HG02973 (cell line): ENCODE data around the gene CRYGN.

Experiments
- ATAC-seq: cut with Tn5 transposase; IDR thresholded peaks from one replicate; pipeline ENCODE4 v1.9.1; 2021; ENCODE audit warnings: moderate library complexity; ENCODE audit not compliant: unreplicated experiment

CRYGN gene

DNA sequence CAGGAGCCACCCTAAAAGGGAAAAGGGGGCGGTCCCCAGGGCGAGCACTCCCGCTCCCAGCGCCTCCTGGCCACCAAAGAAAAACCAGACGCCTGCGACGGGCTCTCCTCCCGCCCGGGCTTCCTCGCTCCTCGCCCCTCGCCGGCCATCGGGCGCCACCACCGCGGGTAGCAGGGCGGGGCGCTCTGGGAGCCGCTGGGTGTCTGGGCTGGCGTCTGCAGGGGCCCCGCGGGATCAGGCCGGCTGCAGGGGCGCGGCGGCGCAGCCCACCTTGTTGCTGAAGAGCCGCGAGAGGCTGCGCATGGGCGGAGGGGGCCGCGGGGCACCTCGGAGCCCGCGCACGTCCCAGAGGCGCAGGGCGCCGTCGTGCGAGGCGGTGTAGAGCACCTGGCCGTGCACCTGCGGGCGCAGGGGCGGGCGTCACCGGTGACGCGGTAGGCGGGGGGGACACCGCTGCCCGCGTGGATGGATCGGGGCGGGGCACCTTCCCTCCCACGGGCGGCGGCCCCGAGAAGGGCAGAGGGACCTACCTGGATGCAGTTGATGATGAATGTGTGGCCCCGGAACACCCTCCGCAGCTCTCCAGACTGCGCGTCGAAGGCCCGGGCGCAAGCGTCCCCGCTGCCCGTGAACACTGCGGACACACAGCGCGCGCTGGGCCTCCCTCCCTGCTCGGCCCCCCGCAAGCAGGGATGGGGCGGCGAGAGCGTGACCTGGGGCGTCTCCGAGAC lies 58.4 kb downstream of the CRYGN start:
- ATAC-seq: no peak

DNA sequence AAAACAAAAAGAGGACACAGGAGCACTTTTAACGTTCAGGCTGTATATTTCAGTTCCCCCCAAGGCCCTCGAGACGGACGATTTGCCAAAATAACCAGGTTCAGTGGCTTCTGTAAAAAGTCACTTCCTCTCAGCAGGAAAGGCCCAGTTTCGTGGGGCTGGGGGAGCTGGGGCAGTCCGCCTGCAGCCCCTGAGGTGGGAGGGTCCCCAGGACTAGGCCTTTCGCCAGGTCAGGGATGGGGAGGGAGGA lies 58.9 kb downstream of the CRYGN start:
- no peak for ATAC-seq

DNA sequence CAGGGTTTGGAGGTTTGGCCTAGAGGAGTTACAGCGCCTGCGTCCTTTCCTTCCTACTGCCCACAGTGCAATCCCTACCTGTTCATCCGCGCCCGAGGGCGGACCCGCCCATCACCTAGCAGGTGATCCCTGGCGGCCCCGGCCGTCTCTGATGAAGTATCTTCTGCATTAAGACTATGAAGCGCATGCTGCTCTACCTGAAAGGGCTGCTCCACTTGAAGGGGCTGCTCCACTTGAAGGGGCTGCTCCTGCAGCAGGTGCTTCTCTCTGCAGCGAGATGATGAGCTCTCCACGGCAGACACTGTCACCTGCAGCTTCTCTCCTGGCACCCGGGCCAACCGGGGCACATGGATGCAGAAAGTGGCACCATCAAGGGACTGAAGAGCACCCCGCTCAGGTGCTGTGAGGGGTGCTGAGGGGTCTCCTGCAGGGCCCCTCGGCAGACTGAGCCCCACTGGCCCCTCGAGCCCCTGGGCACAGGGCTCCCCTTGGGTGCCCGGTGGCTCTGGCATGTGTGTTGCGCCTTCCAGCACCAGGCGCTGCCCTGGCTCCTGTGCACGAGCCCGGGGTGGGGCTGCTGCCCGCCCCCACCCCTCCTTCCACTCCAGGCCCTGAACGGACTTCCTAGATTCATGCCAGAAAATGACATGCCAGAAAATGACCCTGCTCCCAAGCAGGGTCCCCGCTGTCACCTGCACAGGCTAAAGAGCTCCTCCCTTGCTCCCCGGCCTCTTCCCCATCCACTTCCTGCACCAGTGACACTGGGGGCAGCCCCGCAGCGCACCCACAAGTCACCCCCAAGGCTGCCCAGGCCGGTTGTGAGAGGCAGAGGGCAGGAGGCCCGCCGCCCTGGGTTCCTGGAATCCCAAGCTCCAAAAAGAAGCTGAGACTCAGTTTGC lies 59.5 kb downstream of the CRYGN start:
- no peak for ATAC-seq

DNA sequence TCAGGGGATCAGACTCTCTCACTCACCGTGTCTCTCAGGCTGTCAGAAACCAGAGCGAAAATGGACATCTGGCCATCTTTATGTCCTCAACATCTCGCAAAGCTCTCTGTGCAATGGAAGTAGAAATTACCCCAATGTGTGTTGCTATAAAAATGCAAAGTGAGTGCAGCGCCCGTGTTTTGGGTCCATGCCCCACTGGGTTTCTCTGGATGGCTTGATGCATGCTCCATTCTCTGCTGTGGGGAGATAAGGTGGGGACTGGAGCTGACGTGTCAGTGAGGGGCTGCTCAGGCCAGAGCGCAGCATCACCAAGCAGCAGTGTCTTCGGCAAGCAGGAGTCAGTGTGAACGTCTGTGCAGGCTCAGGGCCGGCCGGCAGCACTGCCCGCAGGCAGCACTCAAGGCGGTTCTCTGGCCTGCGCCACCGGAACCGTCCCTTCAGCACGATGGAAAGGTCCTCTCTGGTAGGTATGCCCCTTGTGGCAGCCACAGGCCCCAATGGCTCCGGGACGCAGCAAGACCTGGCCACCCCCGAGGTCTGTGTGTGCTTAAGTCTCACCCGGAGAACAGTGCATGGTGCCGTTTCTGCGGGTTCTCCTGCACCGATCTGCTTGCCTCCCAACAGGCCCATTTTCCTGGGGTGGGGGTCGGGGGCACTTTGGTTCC lies 60.3 kb downstream of the CRYGN start:
- ATAC-seq: no peak

DNA sequence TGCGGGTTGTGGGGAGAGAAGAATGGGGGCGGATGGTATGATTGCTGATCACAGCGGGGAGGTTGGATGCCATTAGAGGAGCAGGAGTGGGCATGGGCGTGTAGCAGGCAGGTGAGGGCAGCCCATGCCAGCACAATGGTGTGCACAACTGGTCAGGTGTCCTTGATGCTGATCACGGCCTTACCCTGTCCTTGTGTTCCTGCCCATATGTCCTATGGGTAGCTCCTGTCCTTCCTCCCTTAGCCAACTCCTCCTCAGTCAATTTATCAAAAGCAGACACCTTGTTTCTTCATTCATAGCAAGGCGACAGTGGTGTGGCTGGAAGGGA lies 60.8 kb downstream of the CRYGN start:
- ATAC-seq: no peak
